ENCODE measurements around the gene NCOA5.

The NCOA5 gene

GRCh38 chr20:46058599-46059281, 31.0 kb downstream of the NCOA5 start:
- DNase-seq: no peak

- no peak for DNase-seq
Measured at GRCh38 chr20:46057856-46058598, 31.7 kb downstream of the NCOA5 start.

GRCh38 chr20:46056970-46057855, 32.5 kb downstream of the NCOA5 start:
- DNase-seq: peak; percentile 19

- no peak for DNase-seq
Measured at GRCh38 chr20:46056027-46056833, 33.5 kb downstream of the NCOA5 start.

GRCh38 chr20:46055269-46055668, 34.5 kb downstream of the NCOA5 start:
- DNase-seq: no peak

DNA sequence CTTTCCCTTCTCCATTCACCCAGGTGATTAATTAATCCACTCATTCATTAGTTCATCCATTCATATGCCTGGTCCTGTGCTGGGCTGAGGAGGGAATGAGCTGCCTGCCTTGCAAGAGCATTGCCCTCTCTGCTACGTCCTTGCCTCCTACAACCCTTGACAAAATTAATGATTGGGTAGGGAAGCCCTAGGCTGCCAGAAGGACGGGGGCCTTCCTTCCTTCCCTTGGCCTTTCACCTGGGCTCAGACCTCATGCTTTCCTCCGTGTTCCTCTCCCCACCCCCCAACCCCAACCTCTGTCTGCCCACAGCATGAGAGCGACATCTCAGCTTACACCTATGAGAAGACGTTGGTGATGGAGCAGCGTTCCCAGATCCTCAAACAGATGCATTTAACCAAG, 35.2 kb downstream of the NCOA5 start:
- no peak for DNase-seq

DNA sequence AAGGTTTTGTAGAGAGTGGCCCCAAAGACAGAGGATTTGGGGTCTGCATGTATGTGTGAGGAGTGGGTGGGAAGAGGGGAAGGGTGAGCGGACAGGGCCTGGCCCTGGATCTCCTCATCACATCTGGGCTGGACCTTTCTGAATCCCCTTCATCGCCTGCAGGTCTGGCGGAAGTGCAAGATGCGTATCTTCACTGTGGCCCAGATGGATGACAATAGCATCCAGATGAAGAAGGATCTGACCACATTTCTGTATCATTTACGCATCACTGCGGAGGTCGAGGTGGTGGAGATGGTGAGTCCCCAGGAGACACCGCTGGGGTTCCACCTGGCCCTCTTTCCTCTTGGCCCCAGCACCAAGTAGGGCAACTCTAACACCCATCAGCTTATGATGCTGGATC, 36.3 kb downstream of the NCOA5 start:
- DNase-seq: no peak

- no peak for DNase-seq
Measured at GRCh38 chr20:46051556-46052308, 38.0 kb downstream of the NCOA5 start.

DNA sequence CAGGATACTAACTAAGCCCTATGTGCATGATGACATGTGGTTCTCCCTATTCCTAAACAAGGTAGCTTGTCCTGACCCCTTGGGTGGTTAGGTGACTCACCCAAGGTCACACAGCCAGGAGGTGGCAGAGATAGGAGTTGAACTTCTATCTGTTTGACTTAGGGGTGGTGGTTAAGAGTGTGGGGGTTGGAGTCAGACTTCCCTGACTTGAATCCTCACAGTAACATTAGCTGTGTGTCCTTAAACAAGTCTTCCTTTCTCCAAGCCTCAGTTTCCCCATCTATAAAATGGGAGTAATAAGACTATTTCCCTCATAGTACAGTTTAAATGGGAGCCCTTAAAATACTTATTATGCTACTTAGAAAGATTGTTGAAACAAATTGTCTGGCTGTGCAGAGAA, 38.9 kb downstream of the NCOA5 start:
- DNase-seq: no peak

GRCh38 chr20:46050444-46050843, 39.3 kb downstream of the NCOA5 start:
- DNase-seq: no peak

DNA sequence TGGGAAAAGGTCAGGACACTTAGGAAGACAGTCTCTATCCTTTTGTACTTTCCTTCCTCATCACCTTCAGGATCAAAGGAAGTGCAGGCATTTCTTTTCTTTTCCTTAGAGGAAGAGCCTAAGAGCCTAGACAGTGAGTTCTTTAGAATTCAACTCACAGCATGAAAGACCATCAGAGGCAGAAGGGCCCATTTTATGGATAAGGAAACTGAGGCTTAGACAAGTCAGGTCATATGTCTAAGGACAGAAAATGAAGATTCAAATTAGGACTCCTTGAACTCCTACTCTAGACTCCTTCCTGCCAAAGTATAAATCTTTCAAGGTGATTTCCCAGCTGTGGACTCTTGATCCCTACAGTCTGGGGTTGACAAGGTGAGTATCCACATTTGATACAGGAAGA, 39.9 kb downstream of the NCOA5 start:
- no peak for DNase-seq

DNA sequence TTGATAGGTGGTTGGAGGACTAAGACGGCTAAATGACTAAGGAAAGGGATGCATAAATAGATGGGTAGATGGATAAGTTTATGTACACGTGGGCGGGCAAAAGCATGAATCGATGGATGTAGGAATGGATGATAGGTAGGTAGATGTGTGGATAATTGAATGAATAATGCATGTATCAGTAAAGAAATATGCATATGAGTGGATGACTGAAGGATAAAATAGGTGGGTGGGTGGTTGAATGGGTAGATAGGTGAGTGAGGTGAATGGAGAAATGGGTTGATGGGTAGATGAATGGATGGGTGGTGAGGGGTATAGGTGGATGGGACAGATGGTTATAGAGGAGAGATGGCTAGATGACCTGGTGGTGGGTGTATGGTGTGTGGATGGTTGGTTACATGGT, 40.6 kb downstream of the NCOA5 start:
- no peak for DNase-seq

DNA sequence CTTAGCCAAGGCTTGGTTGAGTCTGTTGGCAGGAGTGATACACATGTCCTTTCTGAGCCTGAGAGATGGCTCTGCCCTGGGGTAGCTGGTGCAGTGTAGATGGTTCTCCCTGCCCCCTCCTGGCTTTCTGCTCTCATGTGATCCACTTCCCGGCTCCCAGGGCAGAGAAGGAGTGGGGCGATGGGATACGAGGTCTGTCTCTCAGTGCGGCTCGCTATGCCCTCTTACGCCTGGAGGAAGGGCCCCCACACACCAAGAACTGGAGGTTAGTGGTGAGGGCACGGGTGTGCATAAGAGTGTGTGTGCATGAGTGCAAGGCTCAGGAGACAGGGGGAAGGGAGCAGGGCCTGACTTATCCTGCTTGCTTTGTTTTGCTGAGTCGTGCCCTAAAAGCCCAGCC, 41.9 kb downstream of the NCOA5 start:
- no peak for DNase-seq

DNA sequence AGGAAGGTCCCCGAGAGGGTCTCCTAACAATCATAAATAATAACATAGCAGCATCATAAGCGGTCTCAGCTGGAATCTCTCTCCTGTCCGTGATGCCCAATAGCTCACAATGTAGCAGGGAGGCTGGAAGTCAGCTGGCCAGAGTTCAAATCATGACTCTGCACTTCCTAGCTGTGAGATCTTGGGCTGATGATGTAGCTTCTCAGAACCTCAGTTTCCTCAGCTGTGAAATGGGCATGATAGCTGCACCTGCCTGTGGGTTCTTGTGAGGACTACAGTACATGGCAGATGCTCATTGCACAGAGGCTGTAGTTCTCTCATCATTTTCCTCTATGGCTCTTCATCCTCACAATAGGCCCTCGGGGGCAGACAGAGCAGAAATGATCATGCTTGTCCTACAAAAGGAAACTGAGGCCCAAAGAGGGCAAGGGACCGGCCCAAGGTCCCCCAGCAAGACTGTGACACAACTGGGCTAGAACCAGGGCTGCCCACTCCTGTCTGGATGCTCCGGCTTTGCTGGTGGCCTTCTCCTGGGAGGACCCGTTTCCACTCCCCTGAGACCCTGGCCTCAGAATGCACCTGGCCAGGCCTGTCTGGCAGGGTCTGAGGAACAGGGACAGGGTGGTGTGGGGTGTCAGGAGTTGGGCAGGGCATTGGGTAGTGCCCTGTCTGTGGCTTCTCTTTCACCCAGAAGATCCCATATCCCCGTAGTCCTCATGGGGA, 43.0 kb downstream of the NCOA5 start:
- DNase-seq: no peak

- no peak for DNase-seq
Measured at GRCh38 chr20:46044896-46045295, 44.9 kb downstream of the NCOA5 start.

- DNase-seq: no peak
Measured at GRCh38 chr20:46043556-46043955, 46.2 kb downstream of the NCOA5 start.

DNA sequence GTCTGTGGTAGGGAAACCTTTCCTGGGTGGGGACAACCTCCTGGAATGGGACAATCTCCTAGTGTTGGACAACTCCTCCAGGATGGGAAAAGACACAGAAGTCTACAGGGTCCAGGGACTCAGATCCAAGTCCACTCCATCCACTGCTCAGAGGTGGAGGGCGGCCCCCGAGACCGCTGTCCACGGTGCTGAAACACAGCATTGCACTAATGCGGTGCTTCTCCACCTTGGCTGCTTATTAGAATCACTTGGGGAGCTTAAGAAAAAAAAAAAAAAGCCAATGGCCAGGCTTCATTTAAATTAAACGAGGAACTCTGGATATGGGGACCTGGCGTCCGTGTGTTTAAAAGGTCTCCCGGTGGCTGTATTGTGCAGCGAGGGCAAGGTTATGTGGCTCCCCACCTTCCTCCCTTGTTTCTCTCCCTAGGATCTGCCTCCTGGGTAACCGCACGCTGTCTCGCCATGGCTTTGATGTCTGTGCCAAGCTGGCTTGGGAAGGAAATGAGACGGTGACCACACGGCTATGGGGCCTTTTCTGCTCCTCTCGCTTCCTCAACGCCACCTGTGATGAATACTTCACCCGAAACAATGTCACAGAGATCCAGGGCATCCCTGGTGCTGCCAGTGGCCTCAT, 48.7 kb downstream of the NCOA5 start:
- DNase-seq: peak; percentile 49

DNA sequence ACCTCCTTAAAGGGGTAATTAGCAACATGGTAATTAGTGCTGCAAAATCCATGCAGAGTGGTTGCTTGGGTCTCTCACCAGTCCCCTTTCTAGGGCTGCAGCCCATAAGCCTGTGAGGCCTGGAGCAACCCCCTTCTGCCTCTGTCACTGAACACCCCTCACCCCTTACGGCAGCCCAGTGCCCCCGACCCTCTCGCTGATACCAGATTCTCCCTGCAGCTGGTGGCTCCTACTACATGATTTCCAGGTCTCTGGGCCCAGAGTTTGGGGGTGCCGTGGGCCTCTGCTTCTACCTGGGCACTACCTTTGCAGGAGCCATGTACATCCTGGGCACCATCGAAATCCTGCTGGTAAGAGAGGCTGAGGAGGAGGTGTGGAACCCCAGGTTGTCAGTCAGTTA, 52.7 kb downstream of the NCOA5 start:
- DNase-seq: no peak

- no peak for DNase-seq
Measured at GRCh38 chr20:46036370-46036769, 53.4 kb downstream of the NCOA5 start.

GRCh38 chr20:46035713-46036112, 54.0 kb downstream of the NCOA5 start:
- no peak for DNase-seq

- DNase-seq: no peak
Measured at GRCh38 chr20:46035253-46035652, 54.5 kb downstream of the NCOA5 start.
